Activated CD4-positive, alpha-beta T cell treated with anti-CD3 and anti-CD28 coated beads for 4 hours (primary cell): ENCODE measurements around the gene SEPSECS.
"Not testable (repeated sequence)": the region's sequence is repeated elsewhere in the genome, so short reads cannot be mapped to it uniquely, and the experiment has no call there.

Experiments
- DNase-seq, 2 donors: peaks; one replicate each; pipeline ENCODE4 v3.0.0-alpha.2; 2020

Gene SEPSECS

DNA sequence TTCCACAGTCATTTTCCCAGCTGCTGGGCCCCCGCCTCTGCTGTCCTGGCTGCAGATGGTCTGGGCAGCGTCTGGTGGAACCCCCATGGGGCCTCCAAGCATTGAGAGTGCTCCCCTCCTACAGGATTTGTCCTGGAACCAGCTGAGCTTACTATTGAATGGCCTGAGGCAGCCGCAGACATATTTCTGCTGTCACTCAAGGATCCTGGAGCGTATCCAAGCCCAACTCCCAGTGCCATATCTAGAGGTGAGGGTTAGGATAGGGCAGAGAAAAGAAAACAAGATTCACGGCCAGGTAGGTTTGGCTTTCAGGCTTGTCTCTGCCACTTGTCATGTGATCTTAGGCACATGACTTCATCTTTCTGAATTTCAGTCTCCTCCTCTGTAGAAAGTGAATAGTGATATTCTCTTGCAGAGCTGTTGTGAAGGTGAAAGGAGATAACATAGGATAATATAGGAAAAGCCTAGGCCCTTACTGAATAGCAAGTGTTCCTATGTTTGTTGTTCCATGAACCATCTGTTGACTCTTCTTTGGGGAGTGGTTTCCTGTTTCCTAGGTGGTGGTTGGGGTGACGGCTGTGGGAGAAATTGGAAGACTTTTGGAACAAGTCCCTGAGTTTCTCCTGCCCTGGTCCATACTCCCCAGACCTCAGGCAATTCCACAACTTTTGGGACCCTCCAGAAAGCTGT lies 52.3 kb downstream of the SEPSECS start:
- no peak for DNase-seq

DNA sequence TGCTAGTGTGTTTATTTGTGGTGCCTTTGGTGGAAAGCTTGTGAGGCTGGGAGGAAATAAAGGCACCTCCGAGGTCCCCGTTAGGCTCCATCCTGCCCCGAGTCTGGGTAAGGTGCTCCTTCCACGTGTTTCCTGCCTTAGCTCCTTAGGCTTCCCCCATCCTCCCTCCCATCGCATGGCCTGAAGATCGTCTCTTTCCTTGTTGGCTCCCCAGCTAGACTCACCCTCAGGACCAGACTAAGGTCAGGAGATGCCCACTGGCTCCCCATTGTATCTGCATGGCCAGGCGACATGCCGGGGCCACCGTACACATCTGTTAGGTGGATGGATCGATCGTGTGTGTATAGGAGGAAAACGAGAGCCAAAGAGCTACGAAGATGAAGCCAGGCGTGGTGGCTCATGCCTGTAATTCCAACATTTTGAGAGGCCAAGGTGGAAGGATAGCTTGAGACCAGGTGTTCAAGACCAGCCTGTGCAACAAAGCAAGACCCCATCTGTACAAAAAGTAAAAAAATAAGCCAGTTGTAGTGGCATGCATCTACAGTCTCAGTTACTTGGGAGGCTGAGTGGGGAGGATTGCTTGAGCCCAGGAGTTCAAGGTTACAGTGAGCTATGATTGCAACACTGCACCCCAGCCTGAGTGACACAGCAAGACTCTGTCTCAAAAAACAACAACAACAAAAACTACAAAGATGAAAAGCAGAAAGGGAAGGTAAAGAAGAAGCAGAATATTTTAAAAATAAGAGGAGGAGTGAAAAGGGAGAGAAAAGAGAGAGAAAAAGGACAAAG lies 53.7 kb downstream of the SEPSECS start:
- no peak for DNase-seq

DNA sequence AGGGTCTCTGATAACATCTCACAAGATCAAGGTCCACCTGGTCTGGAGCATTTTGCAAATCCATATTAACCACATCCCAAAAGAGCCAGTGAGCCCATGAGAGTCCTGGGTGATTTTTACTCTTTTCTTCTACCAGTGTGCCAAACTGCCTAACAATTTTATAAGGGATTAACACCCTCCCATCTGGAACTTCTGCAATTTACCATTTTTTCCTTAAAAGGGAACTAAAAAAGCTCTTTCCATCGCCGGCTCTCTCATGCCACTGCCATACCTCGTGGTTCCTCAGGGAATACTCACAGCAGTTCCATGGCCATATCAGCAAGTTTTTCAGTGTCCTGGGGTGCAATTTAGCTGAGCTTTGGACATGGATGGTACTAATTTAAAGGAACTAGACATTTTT lies 55.7 kb downstream of the SEPSECS start:
- no peak for DNase-seq

DNA sequence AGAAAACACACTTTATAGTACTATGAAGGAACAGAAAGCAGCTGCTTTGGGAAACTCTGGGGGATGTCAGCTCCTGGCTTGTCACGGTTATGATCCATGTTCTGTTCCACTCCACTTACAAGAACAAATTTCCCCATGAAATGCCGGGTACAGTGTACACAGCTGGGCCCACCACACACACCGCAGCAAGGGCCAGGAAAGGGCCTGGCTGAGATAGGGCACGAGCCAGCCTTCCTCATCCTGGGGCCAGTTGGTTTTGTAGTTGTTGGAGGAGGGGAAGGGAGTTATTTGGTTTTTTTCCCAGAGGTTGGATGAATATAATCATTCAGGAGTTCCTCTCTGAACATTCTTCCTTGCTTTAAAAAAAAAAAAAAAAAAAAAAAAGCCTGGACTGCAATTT lies 56.8 kb downstream of the SEPSECS start:
- no peak for DNase-seq

DNA sequence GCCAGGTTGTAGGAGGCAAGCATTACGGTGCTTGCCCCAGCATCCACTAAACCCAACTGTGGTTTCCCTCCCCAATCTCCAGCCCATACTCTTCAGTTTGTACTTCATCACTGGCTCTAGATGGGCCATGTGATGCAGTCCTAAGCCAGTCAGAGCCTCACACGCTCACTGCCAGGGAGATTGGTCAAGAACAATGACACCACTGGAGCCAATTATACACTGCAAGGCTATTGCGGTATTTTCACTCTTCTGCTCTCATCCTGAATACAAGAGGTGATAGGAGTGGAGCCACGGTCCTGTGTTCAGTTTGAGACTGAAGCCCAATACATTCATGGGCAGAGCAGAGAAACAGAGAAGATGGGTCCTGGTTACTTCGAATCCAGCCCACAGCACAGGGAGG lies 58.4 kb downstream of the SEPSECS start:
- DNase-seq, result no peak

DNA sequence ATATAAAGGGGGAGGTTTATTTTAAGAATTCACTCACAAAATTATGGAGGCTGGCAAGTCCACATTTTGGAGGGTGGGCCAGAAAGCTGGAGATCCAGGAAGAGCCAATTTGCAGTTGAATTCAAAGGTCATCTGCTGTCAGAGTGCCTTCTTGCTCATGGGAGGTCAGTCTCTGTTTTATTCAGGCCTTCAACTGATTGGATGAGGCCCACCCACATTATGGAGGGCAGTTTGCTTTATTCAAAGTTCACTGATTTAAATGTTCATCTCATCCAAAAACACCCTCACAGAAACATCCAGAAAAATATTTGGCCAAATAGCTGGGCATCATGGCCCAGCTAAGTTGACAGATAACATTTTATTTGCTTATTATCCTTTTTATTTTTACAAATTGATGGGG lies 59.5 kb downstream of the SEPSECS start:
- DNase-seq, result no peak

DNA sequence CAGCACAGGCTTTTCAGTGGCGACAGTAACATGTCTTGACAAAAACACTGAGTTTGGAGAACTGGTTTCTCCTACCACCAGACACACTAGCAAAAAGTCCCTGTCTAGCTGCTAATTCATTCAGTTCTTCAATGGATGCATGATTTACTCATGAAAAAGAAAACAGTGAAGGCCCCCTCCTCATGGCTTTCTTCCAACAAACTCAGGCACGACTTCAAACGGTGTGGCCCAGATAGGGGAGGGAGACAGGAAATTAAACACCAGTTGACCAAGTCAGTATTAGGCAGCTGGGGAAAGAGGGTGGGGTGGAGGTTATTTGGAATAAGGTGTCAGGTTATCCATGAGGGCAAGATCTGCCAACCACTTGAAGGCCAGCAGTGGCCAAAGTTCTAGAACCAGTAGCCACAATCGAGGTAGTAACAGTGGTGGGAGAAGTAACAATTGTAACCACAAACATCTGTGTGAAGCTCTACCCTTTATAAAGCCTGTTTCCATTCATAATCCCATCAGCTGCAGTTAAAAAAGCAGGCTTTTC lies 60.2 kb downstream of the SEPSECS start:
- no peak for DNase-seq

DNA sequence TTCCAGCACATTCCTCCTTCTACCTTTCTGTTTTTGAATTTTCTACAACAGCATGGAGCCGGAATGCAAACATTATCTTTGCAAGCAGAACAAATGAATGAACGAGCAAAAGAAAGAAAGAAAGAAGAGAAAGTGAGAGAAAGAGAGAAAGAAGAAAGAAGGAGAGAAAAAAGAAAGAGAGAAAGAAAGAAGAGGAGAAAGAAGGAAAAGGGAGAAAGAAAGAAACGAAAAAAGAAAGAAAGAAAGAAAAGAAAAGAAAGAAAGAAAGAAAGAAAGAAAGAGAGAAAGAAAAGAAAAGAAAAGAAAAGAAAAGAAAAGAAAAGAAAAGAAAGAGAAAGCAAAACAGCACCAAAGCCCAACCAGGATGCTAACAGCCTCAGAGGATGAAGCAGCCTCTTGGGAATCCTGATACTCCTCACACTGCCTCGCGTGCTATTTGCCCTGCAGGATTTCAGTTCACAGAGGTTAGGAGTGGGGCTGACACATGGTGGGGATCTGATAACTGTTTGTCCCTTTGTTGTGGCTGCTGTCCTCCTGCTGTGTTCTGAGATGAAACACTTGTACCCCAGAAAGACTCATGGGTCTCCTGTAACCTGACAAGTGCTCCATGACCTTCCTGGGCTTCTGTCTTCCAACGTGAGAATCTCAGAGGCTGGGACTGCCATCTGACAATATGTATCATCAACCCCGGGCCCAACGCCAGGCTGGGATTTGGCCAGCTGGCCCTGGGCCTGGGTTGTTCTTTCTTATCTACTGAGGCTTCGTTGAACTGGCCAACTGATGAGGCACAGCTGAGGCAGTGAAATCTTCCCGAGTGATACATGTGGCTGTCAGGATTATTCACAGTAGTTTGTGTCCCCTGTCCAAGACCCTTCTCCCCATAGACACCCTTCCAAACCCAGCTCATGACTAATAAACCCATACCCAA lies 61.0 kb downstream of the SEPSECS start:
- no peak for DNase-seq

DNA sequence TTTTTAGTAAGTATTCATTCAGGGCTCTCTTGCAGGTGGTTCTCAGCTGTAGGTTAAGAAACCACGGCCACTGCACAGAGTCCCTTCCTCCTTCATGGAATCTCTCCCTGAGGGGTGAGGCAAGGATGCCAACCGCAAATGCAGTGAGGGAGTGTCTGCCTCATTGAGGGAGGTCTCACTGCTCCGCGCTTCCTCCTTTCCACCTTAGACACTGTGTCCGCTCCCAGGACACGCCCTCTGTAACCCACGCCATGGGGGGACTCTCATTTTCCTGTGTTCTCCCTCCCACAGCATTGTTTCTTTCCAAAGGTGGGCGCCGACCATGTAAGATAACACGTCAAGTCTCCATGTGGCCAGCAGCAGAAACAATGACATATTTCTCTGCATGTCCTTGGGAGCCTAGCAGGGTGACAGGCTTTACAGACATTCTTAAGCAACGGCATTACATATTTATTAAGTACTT lies 63.2 kb downstream of the SEPSECS start:
- no peak for DNase-seq

DNA sequence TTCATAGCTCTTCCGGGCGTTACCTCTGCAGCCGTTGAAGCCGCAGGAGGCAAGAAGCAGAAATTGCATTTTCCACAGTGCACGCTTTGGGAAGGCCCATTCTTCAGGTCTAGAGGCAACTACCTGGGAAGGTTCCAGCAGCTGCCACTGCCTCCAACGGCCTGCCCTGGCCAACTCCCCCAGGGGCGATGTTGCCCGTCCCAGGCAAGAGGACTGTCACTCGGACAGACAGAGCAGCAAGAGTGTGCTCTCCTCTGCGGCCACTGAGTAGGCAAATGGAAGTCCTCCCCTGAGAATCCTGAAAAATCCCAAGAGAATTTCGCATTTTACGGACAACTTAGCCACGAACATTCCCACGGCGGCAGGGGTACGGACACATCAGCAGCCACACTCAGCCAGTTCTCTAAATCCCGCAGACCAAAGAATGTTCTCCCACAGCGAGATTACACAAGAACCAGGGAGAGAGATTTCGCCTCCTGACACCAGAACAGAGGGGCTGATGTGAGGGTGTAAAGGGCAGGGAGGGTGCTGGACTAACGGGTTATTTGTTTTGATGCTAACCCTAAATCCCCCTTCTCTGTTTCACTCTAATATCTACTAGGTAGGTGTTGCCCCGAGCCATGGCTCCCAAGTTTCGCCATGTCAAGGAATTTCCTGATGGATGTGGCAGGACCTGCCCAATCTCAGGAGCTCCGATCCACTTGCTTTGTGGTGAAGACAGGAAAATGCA lies 63.8 kb downstream of the SEPSECS start:
- no peak for DNase-seq

DNA sequence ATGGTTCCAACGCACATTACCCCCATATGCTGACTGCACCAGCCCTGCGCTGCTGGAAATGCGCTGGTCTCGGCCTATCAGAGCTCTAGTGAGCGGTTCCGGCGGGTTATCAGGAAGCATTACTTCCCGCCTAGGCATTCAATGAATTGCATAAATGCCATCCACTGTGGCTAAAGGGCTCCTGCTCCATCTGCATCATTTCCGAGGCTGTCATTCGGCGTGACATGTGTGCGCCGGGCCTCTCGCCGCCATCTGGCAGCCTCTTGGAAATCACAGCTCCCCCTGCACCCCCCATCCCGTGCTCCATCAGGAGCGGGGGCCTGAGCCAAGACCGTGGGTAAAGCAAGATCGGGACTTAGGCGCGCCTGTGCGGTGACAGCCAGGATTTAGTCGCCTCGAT lies 64.4 kb downstream of the SEPSECS start:
- no peak for DNase-seq

DNA sequence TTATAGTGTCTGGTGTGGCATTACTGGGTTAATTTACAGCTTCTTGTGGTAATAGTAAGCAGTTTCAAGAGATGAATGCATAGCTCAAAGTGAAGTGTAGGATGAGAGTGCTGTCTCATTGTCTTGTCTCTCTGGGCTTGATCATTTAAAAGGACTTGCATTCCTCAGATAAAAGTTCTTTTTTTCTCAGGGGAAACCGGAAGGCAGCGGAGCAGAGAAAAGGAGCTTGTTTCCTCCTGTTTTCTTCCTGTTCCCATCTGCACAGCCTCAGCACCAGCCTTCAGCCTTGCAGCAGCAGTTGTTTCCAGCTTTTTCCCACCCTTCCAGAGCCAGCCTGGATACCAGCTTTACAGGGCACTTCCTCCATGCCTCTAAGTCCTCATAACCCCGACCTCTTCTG lies 68.1 kb downstream of the SEPSECS start:
- DNase-seq, result no peak

DNA sequence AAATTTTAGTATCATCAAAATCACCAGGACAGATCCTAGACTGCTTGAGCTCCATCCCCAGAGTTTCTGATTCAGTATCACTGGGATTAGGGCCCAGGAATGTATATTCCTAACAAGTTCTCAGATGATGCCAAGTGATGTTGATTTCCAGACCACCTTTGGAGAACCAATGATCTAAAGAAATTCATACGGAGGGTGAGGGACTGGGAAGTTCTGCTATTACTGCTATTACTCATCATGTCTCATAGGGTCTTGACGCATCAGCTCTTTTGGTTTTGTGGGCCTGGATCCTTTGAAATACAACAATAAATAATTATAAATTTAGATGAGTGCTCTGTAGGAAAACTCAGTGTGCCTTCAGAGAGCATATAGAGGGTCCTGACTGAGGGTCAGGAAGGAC lies 69.7 kb downstream of the SEPSECS start:
- DNase-seq, result no peak

DNA sequence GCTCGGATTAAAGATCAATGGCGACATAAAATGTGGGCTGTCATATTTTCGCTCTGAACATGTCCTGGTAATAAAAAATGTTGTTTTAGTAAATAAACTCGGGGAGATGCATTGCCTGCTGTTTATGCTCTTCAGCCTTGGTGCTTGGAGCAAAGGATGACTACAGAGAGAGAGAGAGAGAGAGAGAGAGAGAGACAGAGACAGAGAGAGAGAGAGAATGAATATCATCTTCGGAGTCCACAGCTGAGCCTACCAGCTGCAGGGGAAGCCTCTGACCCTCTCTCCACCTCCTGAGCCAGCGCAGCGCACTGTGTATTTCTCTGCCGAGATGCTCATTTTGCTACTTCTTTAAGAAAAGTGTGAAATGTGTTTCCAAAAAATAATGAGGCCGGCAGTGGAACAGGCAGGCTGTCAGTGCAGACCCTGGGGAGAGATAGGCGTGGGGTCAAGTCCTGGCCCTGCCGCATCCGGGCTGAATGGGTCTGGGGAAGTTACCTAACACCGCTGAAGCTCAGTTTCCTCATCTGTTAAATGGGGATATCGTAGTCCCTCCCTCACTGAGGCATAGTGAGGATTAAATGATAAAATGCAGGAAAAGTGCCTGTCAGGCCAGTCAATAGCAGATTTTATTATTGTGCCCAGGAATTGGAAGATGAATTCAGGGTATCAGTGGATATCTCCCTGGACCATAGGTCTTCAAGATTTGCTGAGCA lies 71.0 kb downstream of the SEPSECS start:
- no peak for DNase-seq

DNA sequence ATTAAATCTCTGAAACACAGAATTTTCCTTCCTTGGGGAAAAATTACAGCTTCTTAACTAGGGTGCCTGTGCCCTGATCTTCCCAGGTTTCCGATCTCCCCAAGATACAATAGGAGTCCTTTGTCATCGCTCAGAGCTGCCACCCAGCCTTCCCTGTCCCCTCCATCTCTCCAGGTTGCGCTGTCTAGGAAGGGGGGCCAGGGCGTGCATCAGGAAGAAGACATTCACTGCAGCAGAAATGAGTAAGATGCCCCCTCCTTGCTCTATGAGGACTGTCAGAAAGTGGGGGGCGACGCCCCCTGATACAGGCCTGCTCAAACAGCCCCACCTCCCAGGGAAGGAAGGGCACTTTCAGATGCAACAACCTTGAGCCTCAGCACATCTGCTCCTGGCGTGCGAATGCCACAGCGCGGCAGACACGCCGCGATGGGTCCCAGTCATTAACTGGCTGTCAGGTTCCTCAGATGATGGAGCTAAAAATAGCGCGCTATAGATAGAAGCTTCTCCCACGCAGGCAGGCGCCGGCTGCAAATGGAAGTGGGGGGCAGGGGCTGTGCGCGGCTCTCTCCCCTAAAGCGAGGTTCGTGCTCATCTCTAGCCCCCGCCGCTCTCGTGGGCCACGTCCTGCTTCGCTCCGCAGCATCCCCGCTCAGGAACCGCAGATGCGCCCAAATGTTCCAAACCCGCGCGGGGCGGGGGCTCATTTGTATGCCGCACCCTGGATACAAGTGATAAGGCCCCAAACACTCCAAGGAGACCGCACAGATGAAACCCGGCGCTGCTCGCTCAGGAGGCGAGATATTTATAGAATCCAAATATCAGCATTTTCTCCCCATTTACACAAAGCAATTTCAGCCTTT lies 71.9 kb downstream of the SEPSECS start:
- DNase-seq, result no peak

DNA sequence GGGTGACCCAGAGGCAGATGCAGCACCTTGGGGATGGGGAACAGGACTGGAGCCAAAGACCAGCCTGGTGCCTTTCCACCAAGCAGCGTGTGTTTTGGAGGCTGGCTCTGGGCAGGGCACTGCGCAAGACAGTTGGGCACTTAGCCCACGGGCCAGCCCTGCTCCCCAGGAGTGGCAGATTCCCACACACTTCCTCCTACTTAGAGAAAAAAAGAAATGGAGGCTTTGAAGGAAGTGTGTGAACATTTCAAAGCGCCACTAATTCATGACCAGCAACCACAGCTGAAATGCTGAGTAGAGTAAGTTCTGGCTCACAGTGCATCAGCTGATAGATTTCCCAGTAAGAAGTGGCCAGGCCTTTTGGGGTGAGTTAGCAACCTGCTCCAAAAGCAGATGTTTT lies 74.6 kb downstream of the SEPSECS start:
- no peak for DNase-seq

DNA sequence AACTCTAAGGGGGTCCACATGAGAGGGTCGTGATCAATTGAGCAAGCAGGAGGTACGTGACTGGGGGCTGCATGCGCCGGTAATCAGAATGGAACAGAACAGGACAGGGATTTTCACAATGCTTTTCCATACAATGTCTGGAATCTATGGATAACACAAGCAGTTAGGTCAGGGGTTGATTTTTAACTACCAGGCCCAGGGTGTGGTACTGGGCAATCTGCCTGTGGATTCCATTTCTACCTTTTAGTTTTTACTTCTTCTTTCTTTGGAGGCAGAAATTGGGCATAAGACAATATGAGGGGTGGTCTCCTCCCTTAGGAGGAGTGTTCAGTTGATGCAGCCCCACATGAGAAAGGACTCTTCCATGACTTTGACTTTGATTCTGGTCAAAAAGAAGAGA lies 76.8 kb downstream of the SEPSECS start:
- DNase-seq, result not testable (repeated sequence)

DNA sequence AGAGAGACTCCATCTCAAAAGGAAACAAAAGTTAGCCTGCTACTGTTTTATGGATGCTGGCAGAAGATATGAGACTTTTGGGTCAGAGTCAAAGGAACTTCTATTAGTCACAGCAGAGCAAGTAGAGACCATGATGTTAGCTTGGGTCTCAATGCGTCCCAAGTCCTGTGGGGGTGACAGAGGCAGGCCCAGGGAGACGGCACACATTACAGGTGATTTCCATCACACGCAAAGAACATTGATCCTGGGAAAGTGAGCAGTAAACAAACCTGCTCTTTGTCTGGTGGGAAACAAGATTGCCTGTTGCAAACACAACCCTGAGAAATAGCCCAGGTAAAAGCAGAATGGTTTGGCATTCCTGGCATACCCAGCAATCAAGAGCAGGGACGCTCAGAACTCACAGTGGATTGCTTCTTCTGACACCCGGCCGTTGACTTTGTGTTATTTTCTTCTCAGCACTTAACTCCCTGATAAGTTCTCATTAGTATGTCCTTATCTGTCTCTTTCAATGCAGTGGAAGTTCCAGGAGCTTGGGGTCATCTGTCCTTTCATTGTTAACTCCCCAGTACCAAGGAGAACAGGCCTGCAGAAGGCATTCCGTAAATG lies 78.3 kb downstream of the SEPSECS start:
- DNase-seq, result no peak

DNA sequence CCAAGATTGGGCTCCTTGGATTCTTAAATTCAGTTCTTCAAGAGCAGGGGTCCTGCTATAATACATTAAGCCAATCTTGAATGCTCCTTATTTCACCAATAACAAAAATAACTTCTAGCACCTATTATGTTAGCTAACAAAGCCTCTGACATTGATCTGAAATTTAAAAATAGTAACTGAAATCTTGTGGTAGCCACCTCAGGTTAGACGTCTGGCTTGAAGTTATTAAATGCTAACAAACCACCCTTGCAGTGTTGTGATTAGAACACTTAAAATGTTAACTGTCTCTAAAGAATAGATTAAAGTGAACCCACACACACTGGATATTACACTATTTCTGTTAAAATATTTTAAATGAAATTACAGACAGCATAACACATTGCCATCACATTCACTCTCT lies 79.7 kb downstream of the SEPSECS start:
- no peak for DNase-seq

DNA sequence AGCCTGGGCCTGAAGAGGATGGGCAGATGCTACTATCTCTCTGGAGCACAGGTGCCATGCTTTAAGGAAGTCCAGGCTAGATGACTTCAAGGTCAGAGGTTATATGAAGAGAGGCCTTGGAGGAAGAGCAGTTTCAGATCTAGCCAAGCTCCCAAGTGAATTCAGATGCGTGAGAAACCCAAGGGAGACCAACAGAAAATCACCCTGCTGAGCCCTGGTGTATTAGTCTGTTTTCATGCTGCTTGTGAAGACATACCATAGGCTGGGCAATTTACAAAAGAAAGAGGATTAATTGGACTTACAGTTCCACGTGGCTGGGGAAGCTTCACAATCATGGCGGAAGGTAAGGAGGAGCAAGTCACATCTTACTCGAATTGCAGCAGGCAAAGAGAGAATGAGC lies 81.7 kb downstream of the SEPSECS start:
- no peak for DNase-seq
